ENCODE measurements around the gene FOXC2. TPM values are rescaled to one million over a fixed set of nuclear protein-coding genes. Genes with fewer than 3 reads are reported as not detected.

The FOXC2 gene
- total and polyA plus RNA-seq, 2 donors: 0.09 to 1.2 TPM

GRCh38 chr16:86597126-86597879 lies 30.7 kb downstream of the FOXC2 start:
- WGBS: 93% methylated on average over 18 of the region's 18 CpGs
- Histone ChIP-seq H3K27ac (ENCODE audit: low read depth in 1 of 2, low read length in 1 of 2) (no peak overlapping the region), H3K4me1 (ENCODE audit: control insufficient read depth in 2 of 2, insufficient read depth in 2 of 2, low read length in 2 of 2) (no peaks in the 10 kb centered on the region), H3K27me3 (ENCODE audit: control insufficient read depth in 2 of 2, insufficient read depth in 1 of 2, low read length in 1 of 2) (peaks cover 3 to 10% of the 10 kb centered on the region in 2 donors), H3K9me3 (ENCODE audit: control insufficient read depth in 2 of 2, insufficient read depth in 1 of 2, low read length in 1 of 2) (no peaks in the 10 kb centered on the region), H3K36me3 (ENCODE audit: control insufficient read depth in 2 of 2, insufficient read depth in 2 of 2, low read length in 1 of 2) (no peaks in the 10 kb centered on the region), H3K4me3 (ENCODE audit: low read length in 2 of 2) (no peak overlapping the region)
- DNase-seq (ENCODE audit: low read depth in 6 of 9, low spot score in 9 of 9): no peak

GRCh38 chr16:86597880-86598606 lies 31.4 kb downstream of the FOXC2 start:
- 65% methylated on average over 7 of the region's 7 CpGs for WGBS
- Histone ChIP-seq H3K27me3 (ENCODE audit: control insufficient read depth in 2 of 2, insufficient read depth in 1 of 2, low read length in 1 of 2) (peaks cover 3 to 8% of the 10 kb centered on the region in 2 donors), H3K4me3 (ENCODE audit: low read length in 2 of 2) (no peak overlapping the region), H3K9me3 (ENCODE audit: control insufficient read depth in 2 of 2, insufficient read depth in 1 of 2, low read length in 1 of 2) (no peaks in the 10 kb centered on the region), H3K27ac (ENCODE audit: low read depth in 1 of 2, low read length in 1 of 2) (no peak overlapping the region), H3K4me1 (ENCODE audit: control insufficient read depth in 2 of 2, insufficient read depth in 2 of 2, low read length in 2 of 2) (no peaks in the 10 kb centered on the region), H3K36me3 (ENCODE audit: control insufficient read depth in 2 of 2, insufficient read depth in 2 of 2, low read length in 1 of 2) (no peaks in the 10 kb centered on the region)
- no peak for DNase-seq (ENCODE audit: low read depth in 6 of 9, low spot score in 9 of 9)

GRCh38 chr16:86598607-86599565 lies 32.3 kb downstream of the FOXC2 start:
- no peak for DNase-seq (ENCODE audit: low read depth in 6 of 9, low spot score in 9 of 9)
- H3K4me1 ChIP-seq (ENCODE audit: control insufficient read depth in 2 of 2, insufficient read depth in 2 of 2, low read length in 2 of 2): no peaks in the 10 kb centered on the region
- 47% methylated on average over 22 of the region's 22 CpGs for WGBS
- H3K36me3 ChIP-seq (ENCODE audit: control insufficient read depth in 2 of 2, insufficient read depth in 2 of 2, low read length in 1 of 2): no peaks in the 10 kb centered on the region
- no peak overlapping the region for H3K4me3 ChIP-seq (ENCODE audit: low read length in 2 of 2)
- no peaks in the 10 kb centered on the region for H3K9me3 ChIP-seq (ENCODE audit: control insufficient read depth in 2 of 2, insufficient read depth in 1 of 2, low read length in 1 of 2)
- no peak overlapping the region for H3K27ac ChIP-seq (ENCODE audit: low read depth in 1 of 2, low read length in 1 of 2)
- no peaks in the 10 kb centered on the region for H3K27me3 ChIP-seq (ENCODE audit: control insufficient read depth in 2 of 2, insufficient read depth in 1 of 2, low read length in 1 of 2)

DNA sequence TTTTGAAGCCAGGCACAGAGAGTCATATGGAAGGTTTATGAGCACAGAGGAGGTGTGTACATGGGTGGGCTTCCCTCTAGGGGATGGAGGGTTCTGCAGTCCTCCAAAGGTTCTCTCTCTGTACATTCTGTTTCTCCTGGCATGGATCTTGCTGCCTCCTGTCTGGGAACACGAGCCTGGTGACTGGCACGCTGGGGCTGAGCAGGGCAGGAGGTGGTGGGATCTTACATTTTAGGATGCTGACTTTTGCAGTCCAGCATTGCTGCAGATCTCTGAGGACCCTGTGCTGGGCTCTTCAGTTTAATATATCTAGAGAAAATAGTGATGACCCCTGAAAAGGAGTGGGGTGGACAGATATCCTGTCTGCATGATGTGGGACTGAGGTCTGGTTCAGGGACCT lies 34.7 kb downstream of the FOXC2 start:
- Histone ChIP-seq H3K27ac (ENCODE audit: low read depth in 1 of 2, low read length in 1 of 2) (no peak overlapping the region), H3K4me1 (ENCODE audit: control insufficient read depth in 2 of 2, insufficient read depth in 2 of 2, low read length in 2 of 2) (peaks cover 0 to 3% of the 10 kb centered on the region in 2 donors), H3K36me3 (ENCODE audit: control insufficient read depth in 2 of 2, insufficient read depth in 2 of 2, low read length in 1 of 2) (no peaks in the 10 kb centered on the region), H3K9me3 (ENCODE audit: control insufficient read depth in 2 of 2, insufficient read depth in 1 of 2, low read length in 1 of 2) (peaks cover 0 to 3% of the 10 kb centered on the region in 2 donors), H3K27me3 (ENCODE audit: control insufficient read depth in 2 of 2, insufficient read depth in 1 of 2, low read length in 1 of 2) (peaks cover 0 to 2% of the 10 kb centered on the region in 2 donors), H3K4me3 (ENCODE audit: low read length in 2 of 2) (no peak overlapping the region)
- WGBS: 87% methylated on average over 2 of the region's 2 CpGs
- no peak for DNase-seq (ENCODE audit: low read depth in 6 of 9, low spot score in 9 of 9)

- peaks cover 0 to 2% of the 10 kb centered on the region in 2 donors for H3K27me3 ChIP-seq (ENCODE audit: control insufficient read depth in 2 of 2, insufficient read depth in 1 of 2, low read length in 1 of 2)
- no peak for DNase-seq (ENCODE audit: low read depth in 6 of 9, low spot score in 9 of 9)
- peaks cover 0 to 3% of the 10 kb centered on the region in 2 donors for H3K4me1 ChIP-seq (ENCODE audit: control insufficient read depth in 2 of 2, insufficient read depth in 2 of 2, low read length in 2 of 2)
- 93% methylated on average over 4 of the region's 4 CpGs for WGBS
- H3K9me3 ChIP-seq (ENCODE audit: control insufficient read depth in 2 of 2, insufficient read depth in 1 of 2, low read length in 1 of 2): peaks cover 0 to 3% of the 10 kb centered on the region in 2 donors
- H3K36me3 ChIP-seq (ENCODE audit: control insufficient read depth in 2 of 2, insufficient read depth in 2 of 2, low read length in 1 of 2): no peaks in the 10 kb centered on the region
- H3K27ac ChIP-seq (ENCODE audit: low read depth in 1 of 2, low read length in 1 of 2): no peak overlapping the region
- no peak overlapping the region for H3K4me3 ChIP-seq (ENCODE audit: low read length in 2 of 2)
These were observed 35.9 kb downstream of the FOXC2 start for GRCh38 chr16:86602521-86602920.

GRCh38 chr16:86604436-86605193 lies 38.0 kb downstream of the FOXC2 start:
- H3K4me1 ChIP-seq (ENCODE audit: control insufficient read depth in 2 of 2, insufficient read depth in 2 of 2, low read length in 2 of 2): peaks cover 0 to 3% of the 10 kb centered on the region in 2 donors
- H3K9me3 ChIP-seq (ENCODE audit: control insufficient read depth in 2 of 2, insufficient read depth in 1 of 2, low read length in 1 of 2): peaks cover 0 to 3% of the 10 kb centered on the region in 2 donors
- 16% methylated on average over 16 of the region's 16 CpGs for WGBS
- H3K27me3 ChIP-seq (ENCODE audit: control insufficient read depth in 2 of 2, insufficient read depth in 1 of 2, low read length in 1 of 2): peaks cover 0 to 2% of the 10 kb centered on the region in 2 donors
- no peaks in the 10 kb centered on the region for H3K36me3 ChIP-seq (ENCODE audit: control insufficient read depth in 2 of 2, insufficient read depth in 2 of 2, low read length in 1 of 2)
- H3K4me3 ChIP-seq (ENCODE audit: low read length in 2 of 2): peak overlapping the region; percentile 6 to 7
- no peak overlapping the region for H3K27ac ChIP-seq (ENCODE audit: low read depth in 1 of 2, low read length in 1 of 2)
- peak in 1 of 9 donors; percentile 5 for DNase-seq (ENCODE audit: low read depth in 6 of 9, low spot score in 9 of 9)

DNA sequence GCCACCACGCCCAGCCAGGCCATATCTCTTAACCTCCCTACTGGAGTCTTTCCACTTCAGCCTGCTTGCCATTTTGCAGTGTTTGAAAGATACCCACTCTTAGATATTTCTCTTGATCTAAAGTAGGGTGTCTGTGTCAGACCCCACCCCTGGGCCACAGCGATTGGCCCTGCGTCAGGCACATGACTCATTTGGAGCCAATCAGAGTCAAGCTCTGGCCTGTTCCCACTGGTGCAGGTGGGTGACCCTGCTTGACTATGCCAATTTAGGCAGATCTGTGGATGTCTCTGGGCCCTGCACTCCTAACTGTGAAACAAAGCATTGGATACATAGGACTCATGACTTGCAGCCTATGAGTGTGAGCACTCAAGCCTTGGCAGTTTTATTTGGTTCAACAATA lies 39.3 kb downstream of the FOXC2 start:
- 97% methylated on average over 3 of the region's 3 CpGs for WGBS
- Histone ChIP-seq H3K27ac (ENCODE audit: low read depth in 1 of 2, low read length in 1 of 2) (no peak overlapping the region), H3K27me3 (ENCODE audit: control insufficient read depth in 2 of 2, insufficient read depth in 1 of 2, low read length in 1 of 2) (peaks cover 0 to 4% of the 10 kb centered on the region in 2 donors), H3K9me3 (ENCODE audit: control insufficient read depth in 2 of 2, insufficient read depth in 1 of 2, low read length in 1 of 2) (peaks cover 0 to 3% of the 10 kb centered on the region in 2 donors), H3K4me3 (ENCODE audit: low read length in 2 of 2) (no peak overlapping the region), H3K4me1 (ENCODE audit: control insufficient read depth in 2 of 2, insufficient read depth in 2 of 2, low read length in 2 of 2) (peaks cover 0 to 3% of the 10 kb centered on the region in 2 donors), H3K36me3 (ENCODE audit: control insufficient read depth in 2 of 2, insufficient read depth in 2 of 2, low read length in 1 of 2) (no peaks in the 10 kb centered on the region)
- DNase-seq (ENCODE audit: low read depth in 6 of 9, low spot score in 9 of 9): no peak

DNA sequence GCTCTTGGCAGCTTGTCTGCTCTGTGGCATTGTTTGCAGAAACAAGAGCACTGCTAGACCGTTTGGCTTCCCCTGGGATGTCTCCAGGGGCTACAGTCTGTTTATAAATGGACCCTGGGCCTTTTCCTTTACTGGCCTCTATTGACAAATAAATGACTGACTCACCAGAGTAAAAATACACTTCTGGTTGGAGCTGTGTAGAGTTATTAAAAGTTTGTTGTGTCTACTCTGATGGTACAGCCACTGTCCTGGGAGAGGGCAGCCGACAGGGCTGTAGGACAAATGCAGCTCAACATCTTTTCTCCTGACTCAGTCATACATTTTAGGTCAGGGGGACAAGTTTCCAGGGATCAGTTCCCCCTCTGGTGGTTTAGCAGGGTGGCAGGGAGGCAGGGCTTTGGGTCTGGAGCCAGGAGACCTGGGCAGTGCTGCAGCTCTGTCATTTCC lies 41.7 kb downstream of the FOXC2 start:
- WGBS: 81% methylated on average over 2 of the region's 2 CpGs
- peaks cover 0 to 6% of the 10 kb centered on the region in 2 donors for H3K27me3 ChIP-seq (ENCODE audit: control insufficient read depth in 2 of 2, insufficient read depth in 1 of 2, low read length in 1 of 2)
- H3K9me3 ChIP-seq (ENCODE audit: control insufficient read depth in 2 of 2, insufficient read depth in 1 of 2, low read length in 1 of 2): peaks cover 0 to 3% of the 10 kb centered on the region in 2 donors
- no peak overlapping the region for H3K4me3 ChIP-seq (ENCODE audit: low read length in 2 of 2)
- H3K27ac ChIP-seq (ENCODE audit: low read depth in 1 of 2, low read length in 1 of 2): peak overlapping the region in 1 of 2 donors; percentile 22
- H3K36me3 ChIP-seq (ENCODE audit: control insufficient read depth in 2 of 2, insufficient read depth in 2 of 2, low read length in 1 of 2): no peaks in the 10 kb centered on the region
- peaks cover 0 to 3% of the 10 kb centered on the region in 2 donors for H3K4me1 ChIP-seq (ENCODE audit: control insufficient read depth in 2 of 2, insufficient read depth in 2 of 2, low read length in 2 of 2)
- no peak for DNase-seq (ENCODE audit: low read depth in 6 of 9, low spot score in 9 of 9)

Data from thymus (tissue), 11 donors.